AG04450 (cell line): ENCODE data around the gene C16orf89. TPM values are rescaled to one million over a fixed set of nuclear protein-coding genes. Genes with fewer than 3 reads are reported as not detected.

Experiments
- CTCF ChIA-PET: fragments of 300-600, 350-600 bp; formaldehyde crosslinking; extraction: SDS; loops from one replicate; lab custom pipeline; 2022; ENCODE audit warnings: antibody characterized with exemption, inconsistent platforms; lab: Charles Lee
- POLR2A ChIA-PET: fragments of 350-600 bp; formaldehyde crosslinking; extraction: SDS; loops from one replicate; lab custom pipeline; 2021; ENCODE audit warnings: antibody characterized with exemption, inconsistent platforms; lab: Yijun Ruan, JAX
- DNase-seq: peaks from one replicate; pipeline ENCODE4 v3.0.0-alpha.2; 2011; ENCODE audit warnings: low read depth, low spot score
- H3K27ac ChIP-seq: one replicate; pipeline ENCODE4 v1.5.1; 2012; ENCODE audit warnings: low read depth, low read length, control low read depth
- H3K27me3 ChIP-seq: one replicate; pipeline ENCODE4 v1.6.0; 2012; ENCODE audit warnings: low read length; ENCODE audit not compliant: control insufficient read depth, insufficient read depth
- H3K4me3 ChIP-seq: 2 replicates; pipeline ENCODE4 v1.5.1; 2011; ENCODE audit warnings: mild to moderate bottlenecking, low read depth, low read length, control low read depth
- H3K9me3 ChIP-seq: 2 replicates; pipeline ENCODE4 v1.5.1; 2012; ENCODE audit warnings: low read length; ENCODE audit not compliant: control insufficient read depth, insufficient read depth
- polyA plus RNA-seq: library from polyadenylated mRNA; depleted of rRNA; stranded (reverse); fragments of >200 nt; gene quantifications from 2 replicates; pipeline ENCODE4 v1.2.3, GENCODE V29; 2011
- TF ChIP-seq, protein P1 (sequence below): IDR thresholded peaks from 2 replicates; pipeline ENCODE4 v1.5.1; 2011; ENCODE audit warnings: low read depth, low read length, control low read depth, inconsistent platforms

Gene C16orf89
- polyA plus RNA-seq, 1 experiment: 1.3 TPM

DNA sequence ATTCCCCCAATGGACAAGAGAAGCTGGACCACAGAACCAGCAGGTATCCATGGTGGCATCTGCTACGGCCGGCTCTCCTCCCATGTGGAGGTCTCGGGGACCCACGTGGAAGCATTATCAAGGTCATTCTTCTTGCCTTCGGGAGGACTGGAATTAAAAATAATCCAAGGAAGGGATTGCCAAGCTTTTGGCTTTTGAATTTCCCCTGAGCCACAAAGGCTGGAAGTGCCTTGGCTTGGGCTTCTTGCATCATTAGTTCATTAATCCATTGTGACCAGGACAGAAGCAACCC, 48.1 kb downstream of the C16orf89 start:
- Histone ChIP-seq H3K9me3 (no peaks in the 10 kb centered on the region; the same call in 1 of the 2 replicates), H3K27ac (no peak overlapping the region), H3K4me3 (no peak overlapping the region), H3K27me3 (peaks cover 15% of the 10 kb centered on the region)
- POLR2A ChIA-PET: no interaction called here
- CTCF ChIA-PET: no interaction called here
- DNase-seq: no peak
- TF ChIP-seq, protein P1, sequence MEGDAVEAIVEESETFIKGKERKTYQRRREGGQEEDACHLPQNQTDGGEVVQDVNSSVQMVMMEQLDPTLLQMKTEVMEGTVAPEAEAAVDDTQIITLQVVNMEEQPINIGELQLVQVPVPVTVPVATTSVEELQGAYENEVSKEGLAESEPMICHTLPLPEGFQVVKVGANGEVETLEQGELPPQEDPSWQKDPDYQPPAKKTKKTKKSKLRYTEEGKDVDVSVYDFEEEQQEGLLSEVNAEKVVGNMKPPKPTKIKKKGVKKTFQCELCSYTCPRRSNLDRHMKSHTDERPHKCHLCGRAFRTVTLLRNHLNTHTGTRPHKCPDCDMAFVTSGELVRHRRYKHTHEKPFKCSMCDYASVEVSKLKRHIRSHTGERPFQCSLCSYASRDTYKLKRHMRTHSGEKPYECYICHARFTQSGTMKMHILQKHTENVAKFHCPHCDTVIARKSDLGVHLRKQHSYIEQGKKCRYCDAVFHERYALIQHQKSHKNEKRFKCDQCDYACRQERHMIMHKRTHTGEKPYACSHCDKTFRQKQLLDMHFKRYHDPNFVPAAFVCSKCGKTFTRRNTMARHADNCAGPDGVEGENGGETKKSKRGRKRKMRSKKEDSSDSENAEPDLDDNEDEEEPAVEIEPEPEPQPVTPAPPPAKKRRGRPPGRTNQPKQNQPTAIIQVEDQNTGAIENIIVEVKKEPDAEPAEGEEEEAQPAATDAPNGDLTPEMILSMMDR: no peak

DNA sequence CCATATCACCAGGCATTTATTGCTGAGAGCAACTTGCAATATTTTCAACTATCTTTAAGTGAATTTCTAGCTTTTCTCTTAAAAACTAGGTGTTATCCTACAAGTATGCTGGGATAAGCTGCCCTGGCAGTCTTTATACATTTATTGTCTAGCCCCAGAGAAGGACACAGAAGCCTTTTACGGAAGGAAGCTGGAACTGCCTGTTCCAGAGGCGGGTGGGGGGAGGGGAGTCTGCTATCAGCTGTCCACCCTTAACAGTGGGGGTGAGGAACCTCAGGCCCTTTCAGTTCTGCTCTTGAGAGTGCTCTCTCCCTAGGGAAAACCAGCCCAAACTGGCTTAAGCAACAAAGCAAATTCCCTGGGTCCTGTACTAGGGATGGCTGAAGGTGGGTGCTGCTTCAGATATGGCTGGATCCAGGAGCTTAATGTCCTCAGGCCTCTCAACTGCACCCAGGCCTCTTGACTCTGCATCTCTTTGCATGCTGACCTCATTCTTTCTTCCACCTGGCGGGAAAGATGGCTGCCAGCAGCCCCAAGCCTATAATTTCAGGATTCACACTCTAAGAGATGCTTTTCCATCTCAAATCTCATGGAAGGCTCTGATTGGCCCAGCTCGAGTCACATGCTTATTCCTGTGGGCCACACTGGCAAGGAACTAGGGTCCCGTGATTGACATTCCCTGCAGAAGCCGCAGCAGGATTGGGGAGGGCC, 48.6 kb downstream of the C16orf89 start:
- H3K27ac ChIP-seq: no peak overlapping the region
- TF ChIP-seq, protein P1: no peak
- ChIA-PET CTCF (no interaction called here), POLR2A (interaction anchor here (0.7 kb wide), 1 partner anchor 9 kb away, joined by 4 read pairs; no protein-coding TSS in a partner anchor)
- no peak overlapping the region for H3K4me3 ChIP-seq
- H3K27me3 ChIP-seq: peaks cover 15% of the 10 kb centered on the region
- no peak for DNase-seq
- no peaks in the 10 kb centered on the region; the same call in 1 of the 2 replicates for H3K9me3 ChIP-seq

DNA sequence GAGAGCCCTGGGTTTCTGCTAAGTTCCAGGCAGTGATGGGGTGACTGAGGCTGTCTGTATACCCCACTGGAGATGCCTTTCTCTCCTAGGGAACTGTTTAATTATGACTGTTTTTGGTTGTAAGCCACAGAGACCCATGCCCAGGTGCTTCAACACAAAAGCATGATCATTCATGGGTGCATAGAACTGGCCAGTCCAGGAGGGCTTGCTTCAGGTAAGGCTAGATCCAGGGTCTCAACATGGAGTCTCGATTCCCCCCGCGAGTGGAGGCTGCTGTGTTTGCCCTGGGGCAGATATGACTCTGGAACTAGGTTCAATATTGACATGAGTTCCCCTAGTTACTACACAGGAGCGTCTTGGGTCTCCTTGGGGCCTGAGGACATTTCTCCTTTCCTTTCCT, 49.9 kb downstream of the C16orf89 start:
- TF ChIP-seq, protein P1: no peak
- no peak for DNase-seq
- Histone ChIP-seq H3K27me3 (peaks cover 15% of the 10 kb centered on the region), H3K27ac (no peak overlapping the region), H3K9me3 (no peaks in the 10 kb centered on the region; the same call in 1 of the 2 replicates), H3K4me3 (no peak overlapping the region)
- ChIA-PET POLR2A (no interaction called here), CTCF (no interaction called here)

DNA sequence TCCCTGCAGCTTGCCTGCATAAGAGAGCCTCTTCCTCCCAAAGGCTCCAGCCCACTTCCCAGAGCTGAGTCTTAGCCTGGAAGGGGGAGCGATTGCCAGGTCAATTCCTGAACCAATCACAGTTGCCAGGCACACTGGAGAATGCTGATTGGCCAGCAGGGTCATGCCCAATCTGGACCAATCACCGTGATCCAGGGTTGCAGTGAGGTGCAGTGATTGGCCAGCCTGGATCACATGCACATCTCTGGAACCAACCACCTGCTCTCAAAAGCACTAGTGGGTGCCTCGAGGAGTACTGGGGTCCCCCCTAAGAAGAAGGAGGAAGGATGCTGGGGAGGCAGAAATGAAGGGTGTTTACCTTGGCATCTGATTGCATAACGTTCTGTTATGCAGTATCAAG, 50.4 kb downstream of the C16orf89 start:
- CTCF ChIA-PET: no interaction called here
- DNase-seq: no peak
- TF ChIP-seq, protein P1: no peak
- POLR2A ChIA-PET: no interaction called here
- Histone ChIP-seq H3K4me3 (no peak overlapping the region), H3K27ac (no peak overlapping the region), H3K9me3 (no peaks in the 10 kb centered on the region; the same call in 1 of the 2 replicates), H3K27me3 (peaks cover 18% of the 10 kb centered on the region)

DNA sequence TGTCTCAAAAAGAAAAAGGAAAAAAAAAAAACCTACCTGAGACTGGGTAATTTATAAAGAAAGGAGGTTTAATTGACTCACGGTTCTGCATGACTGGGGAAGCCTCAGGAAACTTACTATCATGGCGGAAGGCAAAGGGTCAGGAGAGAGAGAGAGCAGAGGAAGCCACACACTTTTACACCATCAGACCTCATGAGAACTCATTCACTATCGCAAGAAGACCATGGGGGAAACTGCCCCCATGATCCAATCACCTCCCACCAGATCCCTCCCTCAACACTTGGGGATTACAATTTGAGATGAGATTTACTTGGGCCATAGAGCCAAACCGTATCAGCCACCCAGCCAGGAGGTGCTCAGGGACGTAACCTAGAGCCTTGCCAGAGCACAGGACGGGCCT, 52.9 kb downstream of the C16orf89 start:
- CTCF ChIA-PET: no interaction called here
- Histone ChIP-seq H3K27ac (no peak overlapping the region), H3K4me3 (no peak overlapping the region), H3K27me3 (peaks cover 18% of the 10 kb centered on the region), H3K9me3 (no peaks in the 10 kb centered on the region; the same call in 1 of the 2 replicates)
- no peak for DNase-seq
- TF ChIP-seq, protein P1: no peak
- POLR2A ChIA-PET: no interaction called here
